Measurements from ENCODE around the gene ABCB10.

DNA sequence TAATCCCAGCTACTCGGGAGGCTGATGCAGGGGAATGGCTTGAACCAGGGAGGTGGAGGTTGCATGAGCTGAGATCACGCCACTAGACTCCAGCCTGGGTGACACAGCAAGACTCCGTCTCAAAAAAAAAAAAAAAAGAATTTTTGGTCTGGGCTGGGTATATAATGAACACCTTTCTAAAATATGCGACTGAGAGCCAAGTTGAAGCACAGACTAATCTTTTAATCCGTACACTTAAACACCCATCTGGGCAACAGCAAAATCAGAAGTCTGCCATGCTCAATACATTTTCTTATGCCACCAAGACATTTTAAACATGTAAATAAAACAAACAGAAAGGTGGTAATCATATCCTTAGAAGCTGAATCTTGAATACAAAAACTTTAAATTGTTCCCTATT, 31.6 kb upstream of the ABCB10 start:
- TF ChIP-seq CTCF (IDR thresholded peaks at IDR 0.05) = no peak
- TF ChIP-seq POLR2AphosphoS5 (IDR thresholded peaks at IDR 0.05) = no peak
